GM12892 (cell line): Measurements from ENCODE around the gene WEE1.

Source experiments
- POLR2A ChIP-seq: IDR thresholded peaks from 2 replicates; pipeline ENCODE4 v1.6.1; 2011; ENCODE audit warnings: low read depth, low read length, control low read depth
- POLR2AphosphoS5 ChIP-seq: IDR thresholded peaks from 2 replicates; pipeline ENCODE4 v1.6.1; 2011; ENCODE audit warnings: low read depth, low read length, control low read depth
- TAF1 ChIP-seq: IDR thresholded peaks from 2 replicates; pipeline ENCODE4 v1.6.1; 2011; ENCODE audit warnings: low read depth, mild to moderate bottlenecking, control low read depth, low read length, borderline replicate concordance

DNA sequence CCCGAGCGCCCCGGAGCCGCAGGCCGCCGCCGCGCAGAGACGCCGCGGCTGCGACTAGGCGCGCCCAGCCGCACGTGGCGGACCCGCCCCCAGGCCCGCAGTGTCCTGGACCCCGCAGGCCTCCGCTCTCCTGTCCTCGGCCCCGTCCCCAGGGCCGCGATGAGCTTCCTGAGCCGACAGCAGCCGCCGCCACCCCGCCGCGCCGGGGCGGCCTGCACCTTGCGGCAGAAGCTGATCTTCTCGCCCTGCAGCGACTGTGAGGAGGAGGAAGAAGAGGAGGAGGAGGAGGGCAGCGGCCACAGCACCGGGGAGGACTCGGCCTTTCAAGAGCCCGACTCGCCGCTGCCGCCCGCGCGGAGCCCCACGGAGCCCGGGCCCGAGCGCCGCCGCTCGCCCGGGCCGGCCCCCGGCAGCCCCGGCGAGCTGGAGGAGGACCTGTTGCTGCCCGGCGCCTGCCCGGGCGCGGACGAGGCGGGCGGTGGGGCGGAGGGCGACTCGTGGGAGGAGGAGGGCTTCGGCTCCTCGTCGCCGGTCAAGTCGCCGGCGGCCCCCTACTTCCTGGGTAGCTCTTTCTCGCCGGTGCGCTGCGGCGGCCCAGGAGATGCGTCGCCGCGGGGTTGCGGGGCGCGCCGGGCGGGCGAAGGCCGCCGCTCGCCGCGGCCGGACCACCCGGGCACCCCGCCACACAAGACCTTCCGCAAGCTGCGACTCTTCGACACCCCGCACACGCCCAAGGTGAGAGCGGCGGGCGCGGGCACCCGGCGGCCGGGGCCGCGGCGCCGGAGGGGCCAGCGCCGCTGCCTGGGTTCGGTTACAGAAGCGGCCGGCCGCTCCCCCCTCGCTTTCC, 528 bp downstream of the WEE1 start:
- no peak for TF ChIP-seq POLR2A
- TF ChIP-seq POLR2AphosphoS5, result no peak
- no peak for TF ChIP-seq TAF1
